Skeletal muscle cell (primary cell): ENCODE results near the gene ADARB1.

Source experiments
- DNase-seq: peaks from one replicate; pipeline ENCODE4 v3.0.0-alpha.2; 2010; ENCODE audit warnings: low read depth
- H3K4me3 ChIP-seq: 2 replicates; pipeline ENCODE4 v1.5.1; 2011; ENCODE audit warnings: low read depth, mild to moderate bottlenecking, control low read depth, low read length, moderate library complexity

The ADARB1 gene

GRCh38 chr21:45108808-45109781 is 34.7 kb downstream of the ADARB1 start:
- no peak overlapping the region for H3K4me3 ChIP-seq
- DNase-seq = no peak

DNA sequence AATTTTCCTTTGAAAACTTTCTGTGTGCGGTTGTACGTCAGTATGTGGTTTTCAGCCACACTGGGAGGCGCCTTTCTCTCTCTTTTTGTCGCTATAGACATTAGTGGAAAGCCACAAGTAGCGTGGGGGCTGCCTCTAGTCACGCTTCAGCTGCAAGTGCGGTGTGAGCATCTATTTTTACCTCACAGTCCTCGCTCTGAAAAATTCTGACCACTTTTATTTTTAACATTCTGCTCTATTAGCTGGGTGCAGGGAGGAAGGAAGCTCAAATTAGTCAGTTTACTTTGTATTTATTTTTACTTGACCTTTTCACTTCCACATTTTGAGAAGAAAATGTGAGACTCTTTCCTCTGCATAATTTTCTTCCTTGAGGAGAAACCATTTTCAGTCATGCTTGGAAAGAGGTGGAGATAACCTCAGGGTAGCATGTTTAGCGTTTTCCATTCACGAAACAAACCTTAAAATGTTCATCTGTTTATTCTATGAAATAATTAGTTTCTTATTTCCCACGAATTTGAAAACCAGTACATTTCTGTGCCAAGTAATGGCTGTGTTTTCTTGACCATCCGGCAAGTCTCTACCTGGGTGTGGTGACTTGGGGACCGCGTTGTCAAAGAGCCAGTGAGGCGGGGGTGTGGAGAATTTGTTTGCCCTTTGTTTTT is 35.6 kb downstream of the ADARB1 start:
- H3K4me3 ChIP-seq = no peak overlapping the region
- DNase-seq = no peak

DNA sequence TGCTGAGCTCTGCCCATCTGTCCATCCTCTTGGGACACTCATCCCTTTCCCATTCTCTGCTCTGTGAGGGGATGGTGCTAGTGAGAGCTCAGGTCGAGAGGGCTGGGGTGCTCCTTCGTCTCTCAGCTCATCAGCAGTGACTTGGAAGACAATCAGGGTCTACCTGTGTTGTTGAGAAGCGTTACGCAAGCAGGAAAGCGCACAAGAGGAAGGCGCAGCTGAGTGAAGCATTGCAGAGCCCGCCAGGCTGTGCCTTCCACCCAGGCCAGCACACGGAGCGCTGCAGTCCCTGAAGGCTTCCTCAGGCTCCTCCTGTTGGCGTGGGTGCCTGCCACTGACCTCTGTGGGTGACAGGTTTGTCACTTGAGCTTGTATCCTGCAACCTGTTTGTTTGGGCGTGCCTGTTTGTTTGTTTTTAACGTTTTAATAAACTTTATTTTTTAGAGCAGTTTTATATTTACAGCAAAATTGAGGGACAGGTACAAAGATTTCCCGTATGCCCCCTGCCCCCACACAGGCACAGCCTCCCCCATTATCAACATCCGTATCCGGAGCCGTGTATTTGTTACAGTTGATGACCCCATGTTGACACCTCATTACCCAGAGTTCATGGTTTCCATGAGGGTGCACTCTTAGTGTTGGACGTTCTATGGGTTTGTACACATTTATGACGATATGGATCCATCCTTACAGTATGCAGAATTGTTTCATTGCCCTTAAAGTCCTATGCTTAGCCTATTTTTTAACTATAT is 36.7 kb downstream of the ADARB1 start:
- H3K4me3 ChIP-seq = no peak overlapping the region
- DNase-seq = no peak

GRCh38 chr21:45111703-45112102 is 37.3 kb downstream of the ADARB1 start:
- H3K4me3 ChIP-seq = no peak overlapping the region
- DNase-seq = no peak

DNA sequence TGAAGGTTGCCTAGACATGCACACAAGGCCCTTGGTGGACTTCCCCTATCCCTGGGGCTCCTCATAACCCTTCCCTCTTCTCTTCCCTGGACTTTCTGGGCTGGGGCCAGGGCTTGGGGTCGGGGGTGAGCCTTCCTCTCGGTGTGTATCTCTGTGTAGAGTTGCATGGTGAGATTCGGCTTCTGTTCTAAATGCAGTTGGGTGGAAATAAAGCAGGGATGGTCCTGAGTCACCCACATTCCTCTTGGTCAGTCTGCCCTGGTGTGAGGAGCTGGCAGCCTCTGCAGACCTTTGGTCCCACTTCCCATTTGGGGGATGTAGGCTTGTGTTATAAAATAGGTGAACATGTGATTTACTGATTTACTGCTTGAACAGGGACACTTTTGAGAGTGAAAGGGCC is 38.0 kb downstream of the ADARB1 start:
- DNase-seq = no peak
- no peak overlapping the region for H3K4me3 ChIP-seq

- DNase-seq = no peak
- H3K4me3 ChIP-seq = no peak overlapping the region
Measured at GRCh38 chr21:45113543-45113942, 39.2 kb downstream of the ADARB1 start.

DNA sequence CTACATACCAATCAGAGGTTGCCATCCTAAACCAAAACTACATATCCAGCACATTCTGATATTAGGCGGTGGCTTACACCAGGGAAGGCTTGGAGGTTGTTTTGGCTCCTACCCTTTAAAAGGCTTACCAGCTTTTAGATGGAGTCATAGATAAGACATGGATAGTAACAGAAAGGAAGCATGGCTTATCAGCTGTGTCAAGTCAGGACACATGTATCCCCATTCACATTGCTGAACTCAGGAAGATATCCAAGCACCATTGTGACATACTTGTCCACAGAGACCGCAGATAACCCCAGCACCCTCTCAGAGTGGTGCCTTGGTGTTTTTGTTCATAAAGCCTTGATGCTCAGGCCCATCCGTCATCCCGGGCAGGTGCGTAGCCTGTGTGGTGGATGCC is 39.7 kb downstream of the ADARB1 start:
- H3K4me3 ChIP-seq = no peak overlapping the region
- DNase-seq = no peak

DNA sequence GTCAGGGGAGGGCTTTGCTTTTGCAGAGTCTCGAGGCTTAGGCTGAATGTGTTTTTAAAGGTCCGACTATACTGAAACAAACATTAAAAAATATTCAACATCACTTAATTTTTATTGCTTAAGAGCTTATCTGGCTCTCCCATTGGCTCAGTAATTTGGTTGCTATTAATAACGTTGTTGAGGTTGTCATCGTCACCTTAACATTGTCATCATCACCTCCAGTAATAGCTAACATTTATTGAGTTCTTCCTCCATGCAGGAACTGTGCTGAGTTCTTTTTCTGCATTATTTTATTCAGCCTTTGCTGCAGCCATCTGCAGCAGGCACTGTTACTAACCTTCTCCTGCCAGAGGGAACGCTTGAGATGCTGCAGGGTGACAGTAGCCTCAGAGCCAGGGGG is 40.1 kb downstream of the ADARB1 start:
- DNase-seq = no peak
- H3K4me3 ChIP-seq = no peak overlapping the region

DNA sequence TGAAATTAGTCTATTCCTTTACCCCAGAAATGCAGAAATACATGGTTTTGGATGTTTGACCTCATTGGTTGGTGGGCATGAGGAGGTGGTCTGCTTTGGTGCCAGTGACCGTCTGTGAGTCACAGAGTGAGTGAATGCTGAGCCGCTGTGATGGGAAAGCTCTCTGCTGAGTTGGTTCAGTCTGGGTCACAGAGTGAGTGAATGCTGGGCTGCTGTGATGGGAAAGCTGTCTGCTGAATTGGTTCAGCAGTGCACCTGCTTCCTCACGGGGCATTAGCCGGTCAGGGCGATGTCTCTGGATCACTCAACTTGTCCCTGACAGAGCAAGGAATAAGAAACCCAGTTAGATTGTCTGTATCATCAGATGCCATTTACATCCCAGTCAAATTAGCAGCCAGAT is 40.8 kb downstream of the ADARB1 start:
- no peak for DNase-seq
- H3K4me3 ChIP-seq = no peak overlapping the region

- no peak overlapping the region for H3K4me3 ChIP-seq
Measured at GRCh38 chr21:45116066-45116465, 41.7 kb downstream of the ADARB1 start.

GRCh38 chr21:45117314-45117713 is 42.9 kb downstream of the ADARB1 start:
- DNase-seq = no peak
- H3K4me3 ChIP-seq = no peak overlapping the region

More at GRCh38 chr21:45116066-45116465, 41.7 kb downstream of the ADARB1 start:
- DNase-seq = no peak

- H3K4me3 ChIP-seq = no peak overlapping the region
- DNase-seq = no peak
Measured at GRCh38 chr21:45118099-45118498, 43.7 kb downstream of the ADARB1 start.

DNA sequence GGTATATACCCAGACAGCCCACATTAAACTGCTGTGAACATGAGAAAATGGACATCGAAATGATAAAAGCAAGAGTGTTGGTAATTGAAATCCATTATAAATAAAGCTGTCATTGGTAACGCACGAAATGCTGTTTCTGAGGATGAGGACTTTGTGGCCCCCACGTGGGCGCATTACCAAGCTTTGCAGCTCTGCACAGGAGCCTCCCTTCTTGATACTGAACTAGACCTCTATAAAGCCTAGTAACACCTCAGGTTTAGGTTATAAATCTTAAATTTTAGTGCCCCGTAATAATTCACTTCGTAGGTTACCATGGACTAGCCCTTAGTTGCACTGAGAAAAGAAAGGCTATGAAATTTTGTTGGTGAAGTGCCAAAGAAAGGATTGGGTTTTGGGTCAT is 45.4 kb downstream of the ADARB1 start:
- H3K4me3 ChIP-seq = no peak overlapping the region
- no peak for DNase-seq

DNA sequence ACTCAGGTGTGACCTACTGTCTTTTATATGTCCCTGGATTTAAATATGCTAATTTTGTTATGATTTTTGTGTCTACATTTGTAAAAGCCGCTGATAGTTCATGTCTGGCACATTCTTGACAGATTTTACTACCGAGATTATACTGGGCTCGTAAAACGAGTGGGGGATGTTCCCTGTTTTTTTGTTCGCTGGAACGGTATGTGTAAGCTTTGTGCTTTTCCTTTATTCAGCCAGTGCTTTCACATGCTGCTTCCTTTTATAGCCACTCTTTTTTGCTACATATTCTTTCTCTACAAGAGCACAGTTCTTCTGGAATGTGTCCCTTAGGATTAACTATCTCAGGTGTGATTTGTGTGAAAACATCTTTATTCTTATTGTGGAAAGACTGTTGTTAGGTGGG is 46.6 kb downstream of the ADARB1 start:
- H3K4me3 ChIP-seq = no peak overlapping the region
- no peak for DNase-seq

- H3K4me3 ChIP-seq = no peak overlapping the region
- no peak for DNase-seq
Measured at GRCh38 chr21:45122030-45122429, 47.6 kb downstream of the ADARB1 start.

GRCh38 chr21:45122432-45123132 is 48.2 kb downstream of the ADARB1 start:
- H3K4me3 ChIP-seq = no peak overlapping the region
- DNase-seq = no peak

- no peak overlapping the region for H3K4me3 ChIP-seq
- no peak for DNase-seq
Measured at GRCh38 chr21:45123440-45123839, 49.1 kb downstream of the ADARB1 start.

- no peak overlapping the region for H3K4me3 ChIP-seq
- no peak for DNase-seq
Measured at GRCh38 chr21:45124596-45124995, 50.2 kb downstream of the ADARB1 start.

DNA sequence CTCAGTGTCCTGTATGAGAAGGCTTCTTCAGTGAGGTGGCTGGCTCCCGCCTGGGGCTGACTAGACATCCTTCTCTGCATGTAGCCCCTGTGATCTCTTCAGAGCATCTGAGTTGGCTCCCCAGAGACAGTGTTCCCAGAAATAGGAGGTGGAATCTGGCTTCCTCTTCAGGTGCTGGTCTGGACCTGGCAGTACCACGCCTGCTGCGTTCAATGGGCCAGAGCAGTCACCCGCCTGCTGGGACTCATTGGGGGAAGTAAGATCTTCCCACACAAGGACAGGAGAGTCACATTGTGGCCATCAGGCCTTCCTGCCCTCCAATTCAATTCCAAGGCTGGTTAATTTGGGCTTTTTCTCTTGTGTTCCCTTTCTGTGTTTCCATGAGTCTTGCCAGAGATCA is 51.0 kb downstream of the ADARB1 start:
- H3K4me3 ChIP-seq = no peak overlapping the region
- DNase-seq = no peak
